NCI-H510A treated with DMSO at 0.1 percent for 48 hours (cell line): Measurements from ENCODE around the gene GRHPR.
A peak's percentile ranks its signal among the peaks of the same experiment; 100 is the strongest.
"Not testable (repeated sequence)": the region's sequence is repeated elsewhere in the genome, so short reads cannot be mapped to it uniquely, and the experiment has no call there.

Source experiments
- DNase-seq: peaks from one replicate; lab custom pipeline; 2025; lab: John Stamatoyannopoulos, UW

The GRHPR gene

DNA sequence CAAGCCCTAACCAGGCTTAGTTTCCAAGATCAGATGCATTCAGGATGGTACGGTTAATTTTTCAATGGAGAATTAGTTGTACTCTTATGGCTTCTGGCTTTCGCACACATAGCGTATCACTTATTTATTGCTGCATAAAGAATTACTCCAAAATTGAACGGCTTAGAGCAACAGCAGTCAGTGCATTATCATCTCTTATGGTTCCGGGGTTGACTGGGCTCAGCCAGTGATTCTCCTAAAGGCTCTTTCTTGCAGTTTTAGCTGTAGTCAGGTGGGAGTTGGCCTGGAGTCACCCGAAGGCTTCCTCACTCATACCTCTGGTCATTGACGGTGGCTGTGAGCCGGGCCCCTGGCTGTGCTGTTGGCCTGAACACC, 595 bp upstream of the GRHPR start:
- DNase-seq, result peak; percentile 6

DNA sequence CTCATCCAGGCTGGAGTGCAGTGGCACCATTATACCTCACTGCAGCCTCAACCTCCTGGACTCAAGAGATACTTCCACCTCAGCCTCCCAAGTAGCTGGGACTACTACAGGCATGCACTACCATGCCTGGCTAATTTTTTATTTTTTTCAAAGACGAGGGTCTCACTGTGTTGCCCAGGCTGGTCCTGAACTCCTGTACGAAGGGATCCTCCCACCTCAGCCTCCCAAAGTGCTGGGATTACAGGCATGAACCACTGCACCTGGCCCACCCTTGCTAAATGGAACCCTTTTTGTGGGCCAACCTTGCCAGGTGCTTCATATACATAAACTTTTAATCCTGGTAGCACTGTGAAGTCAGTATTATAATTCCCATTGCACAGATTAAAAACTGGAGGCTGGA, 1.0 kb downstream of the GRHPR start:
- DNase-seq, result no peak

DNA sequence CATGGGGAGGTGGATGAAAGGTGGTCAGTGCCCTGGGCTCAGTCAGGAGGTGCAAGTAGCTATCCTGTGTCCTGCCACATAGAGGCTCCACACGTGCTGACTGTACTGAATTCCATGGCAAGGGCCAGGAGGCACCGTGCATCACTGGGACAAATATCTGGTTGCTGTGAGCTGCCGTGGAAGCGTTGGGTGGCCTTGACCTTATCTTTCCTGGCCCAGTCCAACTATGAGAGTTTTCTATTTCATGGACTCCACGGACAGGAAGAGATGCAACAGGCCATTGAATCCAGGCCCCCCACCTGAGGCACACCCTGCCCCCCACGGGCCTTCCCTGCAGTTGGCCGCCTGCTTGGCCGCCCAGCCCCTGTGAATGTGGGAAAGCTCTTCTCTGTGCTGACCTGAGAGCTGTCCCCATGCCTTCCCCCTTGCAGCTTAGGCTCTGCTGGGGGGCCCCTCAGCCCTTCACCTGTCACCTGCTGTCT, 1.7 kb downstream of the GRHPR start:
- DNase-seq, result no peak

DNA sequence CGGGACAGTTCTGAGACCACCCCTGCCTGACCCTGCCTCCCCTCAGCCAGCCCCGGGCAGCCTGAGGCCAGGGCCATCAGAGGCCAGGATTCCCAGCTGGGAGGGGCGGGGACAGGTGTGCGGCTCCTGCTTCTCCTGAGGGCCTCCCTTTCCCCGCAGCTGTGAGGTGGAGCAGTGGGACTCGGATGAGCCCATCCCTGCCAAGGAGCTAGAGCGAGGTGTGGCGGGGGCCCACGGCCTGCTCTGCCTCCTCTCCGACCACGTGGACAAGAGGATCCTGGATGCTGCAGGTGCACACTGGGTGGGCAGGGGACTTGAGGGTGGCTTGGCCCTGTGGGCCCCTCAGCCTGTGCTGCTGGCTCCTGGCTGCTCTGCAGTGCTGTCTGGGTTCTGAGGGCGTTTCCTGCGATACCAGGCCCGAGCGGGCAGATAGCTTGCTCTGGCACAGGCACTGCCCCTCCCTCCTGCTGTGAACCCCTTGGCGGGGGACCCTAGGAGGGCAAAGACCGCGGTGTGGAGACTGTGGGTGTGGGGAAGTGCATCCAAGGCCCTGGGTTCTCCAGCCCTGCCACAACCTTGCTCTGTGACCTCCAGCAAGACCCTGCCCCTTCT, 2.3 kb downstream of the GRHPR start:
- DNase-seq, result no peak

DNA sequence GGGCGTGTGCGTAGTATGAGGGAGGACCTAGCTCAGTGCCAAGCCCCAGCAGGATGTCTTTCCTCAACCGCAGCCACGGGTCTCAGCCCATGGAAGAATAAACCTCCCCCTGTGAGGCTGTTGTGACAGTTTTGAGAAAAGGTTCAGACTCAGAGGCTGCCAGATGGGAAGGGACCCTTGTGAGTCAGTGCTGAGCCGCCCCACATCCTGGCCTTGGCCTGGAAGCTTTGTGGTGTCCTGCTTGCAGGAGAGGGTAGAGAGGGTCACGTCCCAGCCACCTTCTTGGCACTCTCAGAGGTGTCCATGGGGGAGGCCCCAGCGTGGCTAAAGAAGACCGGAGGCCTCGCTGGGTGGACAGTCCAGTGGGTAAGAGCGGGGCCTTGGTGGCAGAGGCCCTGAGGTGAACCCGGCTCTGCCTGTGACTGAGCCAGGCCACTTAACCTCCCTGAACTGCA, 2.8 kb downstream of the GRHPR start:
- DNase-seq, result no peak

DNA sequence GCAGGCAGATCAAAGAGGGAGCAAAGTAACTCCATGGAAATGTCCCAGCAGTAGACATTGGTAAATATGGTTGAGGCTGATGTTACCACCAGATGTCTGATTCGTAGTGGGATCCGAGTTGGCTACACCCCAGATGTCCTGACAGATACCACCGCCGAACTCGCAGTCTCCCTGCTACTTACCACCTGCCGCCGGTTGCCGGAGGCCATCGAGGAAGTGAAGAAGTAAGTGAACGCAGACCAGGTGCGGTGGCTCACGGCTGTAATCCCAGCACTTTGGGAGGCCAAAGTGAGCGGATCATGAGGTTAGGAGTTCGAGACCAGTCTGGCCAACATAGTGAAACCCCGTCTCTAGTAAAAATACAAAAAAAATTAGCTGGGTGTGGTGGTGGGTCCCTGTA, 3.9 kb downstream of the GRHPR start:
- DNase-seq, result not testable (repeated sequence)

DNA sequence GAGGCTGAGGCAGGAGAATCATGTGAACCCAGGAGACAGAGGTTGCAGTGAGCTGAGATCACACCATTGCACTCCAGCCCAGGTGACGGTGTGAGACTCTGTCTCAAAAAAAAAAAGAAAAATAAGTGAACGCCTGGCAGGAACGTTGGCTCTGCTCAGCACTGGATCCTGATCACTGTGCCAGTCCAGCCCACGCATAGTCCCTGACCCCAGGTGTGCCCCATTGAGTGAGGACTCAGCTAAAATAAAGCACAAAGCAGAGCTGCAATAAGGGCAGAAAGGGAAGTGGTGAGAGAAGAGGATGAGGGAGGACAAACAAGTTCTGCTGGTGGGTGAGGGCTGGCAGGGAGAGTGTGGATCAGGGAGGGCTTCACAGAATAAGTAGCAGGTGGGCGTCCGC, 4.3 kb downstream of the GRHPR start:
- DNase-seq, result no peak

DNA sequence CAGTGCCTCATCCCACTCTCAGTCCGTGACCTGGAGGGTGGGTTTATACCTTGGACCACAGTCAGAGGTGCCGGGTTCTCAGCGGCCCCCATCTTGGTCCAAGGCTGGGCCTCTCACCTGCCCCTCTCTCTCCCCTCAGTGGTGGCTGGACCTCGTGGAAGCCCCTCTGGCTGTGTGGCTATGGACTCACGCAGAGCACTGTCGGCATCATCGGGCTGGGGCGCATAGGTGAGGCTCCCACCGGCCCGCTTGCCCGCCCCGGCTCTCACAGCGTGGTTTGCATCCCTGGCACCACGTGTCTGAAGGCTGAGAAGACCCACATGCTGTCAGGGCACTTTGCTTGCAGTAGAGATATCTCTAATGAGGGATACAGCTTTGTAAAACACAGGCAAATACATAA, 5.8 kb downstream of the GRHPR start:
- DNase-seq, result no peak

DNA sequence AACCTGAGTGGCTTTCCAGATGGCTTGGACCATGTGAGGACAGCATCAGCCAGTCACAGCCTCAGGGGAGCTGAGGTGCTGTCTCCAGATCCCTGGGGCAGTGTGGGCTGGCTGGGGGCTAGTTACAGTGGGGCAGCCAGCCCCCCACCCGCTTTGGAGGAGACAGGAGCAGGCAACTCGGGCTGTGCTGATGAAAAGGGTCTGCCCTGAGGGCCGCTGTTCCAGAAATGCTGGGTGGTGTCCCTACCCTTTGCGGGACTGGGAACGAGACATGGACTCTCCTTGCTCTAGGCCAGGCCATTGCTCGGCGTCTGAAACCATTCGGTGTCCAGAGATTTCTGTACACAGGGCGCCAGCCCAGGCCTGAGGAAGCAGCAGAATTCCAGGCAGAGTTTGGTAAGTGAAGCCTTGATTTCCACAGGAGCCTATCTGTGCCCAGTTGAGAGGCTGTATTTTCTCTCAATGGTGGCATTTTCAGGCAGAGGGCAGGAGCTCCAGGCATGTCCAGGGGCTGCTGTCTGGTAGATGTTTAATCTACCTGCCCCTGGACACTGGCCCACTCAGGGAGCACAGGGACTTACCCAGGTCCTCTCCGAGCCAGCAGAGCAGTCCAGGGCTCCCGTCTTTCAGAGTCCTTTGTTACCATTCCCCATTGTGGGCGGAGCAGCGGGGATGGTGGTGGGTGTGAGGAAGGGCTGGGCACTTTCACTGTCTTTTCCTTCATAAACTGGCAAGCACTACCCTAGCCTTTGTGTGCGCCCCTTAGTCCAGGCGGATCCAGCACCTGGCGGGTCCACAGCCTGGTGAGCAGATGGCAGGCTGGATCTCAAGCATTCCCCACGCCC, 7.2 kb downstream of the GRHPR start:
- no peak for DNase-seq

DNA sequence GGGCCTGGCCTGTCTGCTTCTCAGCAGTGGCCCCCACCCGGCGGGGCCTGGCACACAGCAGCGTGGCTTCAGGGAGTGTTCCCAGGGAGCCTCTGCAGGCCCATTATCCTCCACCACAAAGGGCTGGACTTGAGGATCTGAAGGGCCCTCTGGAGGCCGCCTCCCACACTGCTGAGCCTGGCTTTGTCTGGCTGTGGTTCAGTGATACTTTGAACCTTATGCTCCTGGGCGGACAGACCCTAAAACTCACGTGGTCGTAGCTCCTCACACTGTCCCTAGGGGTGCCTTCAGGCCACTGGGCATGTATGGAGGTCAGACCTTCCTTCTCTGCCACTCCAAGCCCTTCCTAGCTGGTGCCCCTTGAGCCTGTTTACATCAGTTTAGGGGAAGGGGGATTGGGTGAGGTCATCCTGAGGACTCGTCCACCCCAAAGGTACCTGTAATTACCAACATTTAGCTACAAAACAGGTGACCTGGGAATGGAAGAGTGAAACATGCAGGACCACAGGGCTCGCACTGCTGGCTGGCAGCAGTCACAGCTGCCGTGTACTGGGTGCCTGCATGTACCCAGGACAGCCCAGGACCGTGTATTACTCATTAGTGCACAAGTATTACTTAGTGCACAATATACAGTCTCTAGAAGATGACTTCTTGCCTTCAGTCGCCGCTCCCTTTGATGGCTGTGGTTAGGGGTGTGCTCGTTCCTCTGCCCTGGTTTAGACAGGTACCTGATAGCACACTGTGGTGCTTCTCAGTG, 8.5 kb downstream of the GRHPR start:
- DNase-seq, result peak; percentile 15

DNA sequence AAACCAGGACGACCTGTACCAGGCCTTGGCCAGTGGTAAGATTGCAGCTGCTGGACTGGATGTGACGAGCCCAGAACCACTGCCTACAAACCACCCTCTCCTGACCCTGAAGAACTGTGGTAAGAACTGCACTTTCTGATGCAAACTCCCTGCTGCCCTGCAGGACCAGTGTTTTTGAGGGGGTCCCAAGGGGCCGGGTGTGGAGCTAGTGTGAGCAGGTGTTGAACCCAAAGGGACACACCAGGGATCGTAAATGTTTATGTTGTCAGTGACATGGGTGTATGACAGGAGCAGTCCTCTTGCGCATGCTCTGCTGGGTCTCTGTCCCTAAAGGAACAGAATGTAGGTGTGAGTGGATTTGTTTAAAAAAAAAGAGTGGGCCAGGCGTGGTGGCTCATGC, 9.5 kb downstream of the GRHPR start:
- no peak for DNase-seq

DNA sequence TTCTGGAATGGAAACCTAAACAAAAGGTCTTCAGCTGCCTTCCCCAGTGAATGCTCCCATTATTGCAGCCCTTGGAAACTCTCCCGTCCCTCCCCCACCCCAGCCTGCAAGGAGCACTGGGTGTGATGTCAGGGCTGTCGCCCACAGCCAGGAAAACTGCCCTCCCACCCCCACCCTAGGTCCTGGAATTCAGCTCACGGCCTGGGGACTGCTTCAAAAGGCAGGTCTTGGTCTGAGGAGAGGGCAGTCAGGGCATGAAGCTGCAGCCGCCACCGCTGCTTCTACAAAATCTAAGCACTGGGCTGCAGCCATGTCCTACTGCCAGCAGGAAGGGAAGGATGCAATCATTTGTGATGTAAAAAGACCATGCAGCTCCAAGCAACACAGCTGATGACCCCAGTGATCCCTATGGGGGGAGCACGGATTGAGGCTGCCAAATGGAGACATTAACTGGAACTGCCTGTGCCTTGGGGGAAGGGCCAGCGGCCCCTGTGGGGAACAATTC, 11.4 kb downstream of the GRHPR start:
- no peak for DNase-seq

DNA sequence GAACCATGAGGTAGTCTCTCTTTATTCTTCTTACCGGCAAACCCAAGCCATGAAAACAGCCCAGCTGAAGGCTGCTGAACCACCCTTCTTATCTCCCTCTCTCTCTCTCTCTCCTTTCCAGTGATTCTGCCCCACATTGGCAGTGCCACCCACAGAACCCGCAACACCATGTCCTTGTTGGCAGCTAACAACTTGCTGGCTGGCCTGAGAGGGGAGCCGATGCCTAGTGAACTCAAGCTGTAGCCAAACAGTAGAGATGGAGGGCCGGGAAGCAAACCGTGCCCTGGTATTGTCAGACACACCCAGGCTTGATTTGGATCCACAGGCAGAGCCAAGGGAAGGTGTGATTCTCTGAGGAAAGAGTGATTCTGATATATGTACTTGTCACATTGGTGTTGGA, 14.0 kb downstream of the GRHPR start:
- DNase-seq, result no peak

DNA sequence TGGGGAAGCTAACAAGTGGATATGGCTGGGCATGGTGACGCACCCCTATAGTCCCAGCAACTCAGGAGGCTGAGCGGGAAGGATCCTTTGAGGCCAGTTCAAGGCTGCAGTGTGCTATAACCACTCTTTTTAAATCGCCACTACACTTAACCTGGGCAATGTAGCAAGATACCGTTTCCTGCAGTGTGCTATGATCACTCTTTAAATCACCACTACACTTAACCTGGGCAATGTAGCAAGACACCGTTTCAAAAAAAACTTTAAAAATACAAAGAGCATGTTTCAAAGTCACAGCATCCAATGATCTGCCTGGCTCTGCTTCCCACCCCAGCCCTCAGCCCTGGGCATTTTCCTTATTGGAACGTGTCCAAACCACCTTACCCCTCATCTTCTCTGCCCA, 14.5 kb downstream of the GRHPR start:
- no peak for DNase-seq

DNA sequence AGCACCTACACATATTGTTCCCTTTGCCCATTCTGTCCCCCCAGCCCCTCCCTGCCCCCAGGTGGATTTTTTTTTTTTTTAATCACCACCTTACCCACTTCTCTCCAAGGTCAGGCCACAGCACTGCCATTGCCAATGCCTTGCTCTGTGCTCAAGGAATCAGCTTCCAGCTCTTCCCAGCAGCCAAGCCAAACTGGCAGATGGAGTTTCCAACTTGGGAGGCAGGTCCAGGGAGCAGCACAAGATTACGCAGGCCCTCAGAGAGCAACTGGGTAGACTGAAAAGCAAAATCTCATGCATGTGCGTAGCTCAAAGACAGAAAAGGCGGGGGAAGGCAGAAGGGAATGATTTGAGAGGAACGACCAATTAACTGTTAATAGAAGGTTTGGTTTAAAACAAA, 15.1 kb downstream of the GRHPR start:
- no peak for DNase-seq

DNA sequence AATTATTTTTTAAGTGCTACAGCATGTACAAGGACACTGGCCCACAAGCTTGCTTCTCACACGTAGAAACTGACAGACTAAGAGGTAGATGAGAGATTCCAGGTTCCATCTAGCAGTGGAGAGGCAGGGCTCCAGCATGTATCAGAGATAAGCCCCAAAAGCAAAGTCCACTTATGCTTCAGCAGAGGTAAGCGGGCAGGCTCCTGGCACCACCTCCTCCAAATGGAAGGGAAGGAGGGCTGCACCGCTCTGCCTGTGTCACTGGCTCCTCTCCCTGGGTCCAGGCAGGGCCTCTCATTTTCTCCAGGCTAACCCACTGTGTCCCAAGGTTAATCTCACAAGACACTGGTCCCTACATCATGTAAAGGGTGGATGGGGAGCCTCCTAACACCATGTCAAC, 15.9 kb downstream of the GRHPR start:
- DNase-seq, result no peak

DNA sequence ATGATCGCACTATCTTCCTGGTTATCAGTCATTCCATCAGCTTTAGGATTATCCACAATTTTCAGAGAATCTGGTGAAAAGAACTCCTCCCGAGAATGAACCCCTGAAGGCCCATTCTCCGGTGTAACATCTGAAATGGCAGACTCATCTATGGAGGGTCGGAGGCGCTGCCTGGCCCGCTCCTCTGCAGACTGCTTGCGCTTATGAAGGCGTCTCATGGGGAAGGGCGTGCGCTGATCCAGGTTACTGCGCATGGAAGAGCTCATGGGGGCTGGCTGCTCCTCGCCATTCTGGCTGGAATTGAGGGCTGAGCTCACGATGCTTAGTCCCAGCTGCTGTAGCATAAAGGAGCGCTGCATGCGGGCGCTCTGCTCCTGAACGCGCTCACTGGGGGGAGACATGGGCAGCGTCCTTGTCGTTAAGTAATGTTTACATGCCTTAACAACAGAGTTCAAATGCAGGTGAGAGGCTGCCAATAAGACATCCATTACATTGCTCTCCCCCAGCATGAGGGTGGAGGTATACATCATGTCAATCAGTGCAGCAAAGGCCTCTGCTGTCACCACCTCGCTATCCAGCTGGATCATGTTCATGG, 19.4 kb downstream of the GRHPR start:
- no peak for DNase-seq

DNA sequence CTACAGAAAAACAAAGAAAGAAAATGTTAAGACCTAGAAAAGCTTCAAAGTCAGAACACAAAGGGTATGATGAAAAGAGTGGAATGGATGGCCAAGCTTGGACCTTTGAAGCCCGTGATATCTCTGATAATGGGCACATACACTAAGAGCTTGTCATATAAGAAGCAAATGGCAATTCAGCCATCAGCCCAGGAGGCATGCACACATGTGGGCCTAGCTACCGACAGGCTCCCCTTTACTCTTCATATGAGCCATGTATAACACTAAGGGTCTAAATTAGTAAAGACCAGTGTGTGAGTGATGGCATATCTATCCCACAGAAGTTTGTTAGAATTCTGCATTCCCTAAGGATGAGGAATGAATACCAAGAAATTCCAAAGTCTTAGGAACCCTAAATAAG, 20.1 kb downstream of the GRHPR start:
- no peak for DNase-seq

DNA sequence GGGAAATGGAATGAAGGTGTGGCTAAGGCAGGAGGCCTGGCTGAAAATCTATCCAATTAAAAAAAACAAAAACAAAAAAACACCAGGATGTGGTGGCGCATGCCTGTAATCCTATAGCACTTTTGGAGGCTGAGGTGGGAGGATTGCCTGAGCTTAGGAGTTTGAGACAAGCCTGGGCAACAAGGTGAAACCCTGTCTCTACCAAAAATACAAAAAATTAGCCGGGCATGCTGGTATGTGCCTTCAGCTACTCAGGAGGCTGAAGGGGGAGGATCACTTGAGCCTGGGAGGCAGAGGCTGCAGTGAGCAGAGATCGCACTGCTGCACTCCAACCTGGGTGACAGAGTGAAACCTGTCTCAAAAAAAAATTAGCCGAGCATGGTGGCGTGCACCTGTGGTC, 21.1 kb downstream of the GRHPR start:
- DNase-seq, result no peak

DNA sequence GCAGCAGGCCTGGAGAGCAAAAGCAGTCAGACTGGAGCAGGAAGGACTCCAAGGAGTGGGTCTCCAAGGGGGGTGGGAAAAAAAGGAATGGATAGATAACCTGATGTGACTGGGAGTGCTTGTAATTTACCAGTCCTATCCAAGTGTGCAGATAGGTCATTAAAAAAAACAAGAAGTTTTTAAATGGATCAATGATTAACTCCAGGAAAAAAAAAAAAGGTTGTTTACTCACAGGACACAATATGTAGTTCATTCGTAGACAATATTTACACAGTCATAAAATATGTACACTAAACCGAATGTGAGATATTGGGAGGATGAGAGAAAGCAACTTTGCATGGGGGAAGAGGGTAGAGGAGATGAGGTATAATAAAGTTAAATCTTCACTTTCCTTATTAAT, 22.4 kb downstream of the GRHPR start:
- DNase-seq, result no peak

DNA sequence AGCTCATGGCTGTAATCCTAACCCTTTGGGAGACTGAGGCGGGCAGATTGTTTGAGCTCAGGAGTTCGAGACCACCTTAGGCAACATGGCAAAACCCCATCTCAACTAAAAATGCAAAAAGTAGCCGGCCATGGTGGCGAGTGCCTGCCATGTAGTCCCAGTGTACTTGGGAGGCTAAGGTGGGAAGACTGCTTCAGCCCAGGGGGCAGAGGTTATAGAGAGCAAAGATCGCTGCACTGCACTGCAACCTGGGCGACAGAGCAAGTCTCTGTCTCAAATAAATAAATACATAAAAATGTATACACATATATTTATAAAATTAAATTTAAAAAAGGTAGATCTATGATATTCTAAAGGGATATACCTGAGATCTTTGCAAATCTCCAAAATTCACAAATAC, 23.3 kb downstream of the GRHPR start:
- DNase-seq, result no peak

DNA sequence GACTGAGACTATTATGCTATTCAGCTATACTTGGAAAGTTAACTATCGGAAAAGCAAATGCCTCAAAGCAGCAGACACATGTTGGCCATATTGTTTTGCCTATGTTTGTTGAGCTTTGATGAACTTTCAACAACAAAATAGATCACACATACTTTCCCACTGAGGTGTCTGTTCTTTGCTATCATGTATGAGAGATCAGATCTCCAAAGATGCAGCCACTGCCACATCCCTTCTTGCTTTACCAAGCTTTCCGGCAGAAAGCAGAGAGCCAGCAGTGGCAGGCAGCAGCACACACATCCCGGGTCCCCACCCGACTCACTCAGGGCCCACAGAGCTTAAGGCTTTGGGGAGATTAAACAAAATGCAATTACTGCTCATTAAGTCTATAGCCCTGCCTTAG, 23.9 kb downstream of the GRHPR start:
- no peak for DNase-seq
